H4 (cell line): ENCODE results near the gene ACSF2. TPM values are rescaled to one million over a fixed set of nuclear protein-coding genes. Genes with fewer than 3 reads are reported as not detected.
"Not testable (repeated sequence)": the region's sequence is repeated elsewhere in the genome, so short reads cannot be mapped to it uniquely, and the experiment has no call there.

Experiments used
- DNase-seq: peaks from one replicate; pipeline ENCODE4 v3.0.0-alpha.2; 2015; ENCODE audit warnings: low spot score
- total RNA-seq: library from RNA; depleted of rRNA; stranded (reverse); fragments of >200 nt; shearing (Covaris generic); gene quantifications from 2 replicates; pipeline ENCODE4 v1.2.3, GENCODE V29; 2014

The ACSF2 gene
- total RNA-seq, 1 experiment from 2014 or later: 26.5 TPM

DNA sequence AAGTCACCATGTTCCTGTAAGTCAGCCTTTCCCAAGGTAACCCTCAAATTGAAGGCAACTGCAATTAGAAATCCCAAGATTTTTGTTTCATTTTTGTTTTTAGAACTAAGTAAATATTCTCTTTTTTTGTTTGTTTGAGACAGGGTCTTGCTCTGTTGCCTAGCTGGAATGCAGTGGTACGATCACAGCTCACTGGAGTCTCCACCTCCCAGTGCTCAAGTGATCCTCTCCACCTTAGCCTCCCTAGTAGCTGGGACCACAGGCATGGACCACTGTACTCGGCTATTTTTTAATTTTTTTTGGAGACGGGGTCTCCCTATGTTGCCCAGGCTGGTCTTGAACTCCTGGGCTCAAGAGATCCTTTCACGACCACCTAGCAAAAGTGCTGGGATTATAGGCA, 18.1 kb upstream of the ACSF2 start:
- DNase-seq: no peak

DNA sequence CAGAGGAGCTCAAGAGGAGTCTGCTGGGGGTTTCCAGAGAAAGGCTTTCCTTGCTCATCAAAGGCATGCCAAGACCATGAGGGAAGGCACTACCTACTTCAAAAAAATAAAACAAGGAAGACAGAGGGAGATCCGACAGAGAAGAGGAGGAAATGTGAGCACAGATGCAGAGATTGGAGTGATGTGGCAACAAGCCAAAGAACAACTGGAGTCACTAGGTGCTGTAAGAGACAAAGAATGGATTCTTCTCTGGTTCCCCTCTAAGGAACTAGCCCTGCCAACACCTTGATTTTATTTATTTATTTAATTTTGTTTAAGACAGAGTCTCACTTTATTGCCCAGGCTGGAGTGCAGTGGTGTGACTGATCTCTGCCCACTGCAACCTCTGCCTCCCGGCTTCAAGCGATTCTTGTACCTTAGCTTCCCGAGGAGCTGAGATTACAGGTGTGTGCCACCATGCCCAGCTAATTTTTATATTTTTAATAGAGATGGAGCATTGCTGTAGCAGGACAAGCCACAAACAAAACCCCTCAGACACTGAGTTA, 13.8 kb upstream of the ACSF2 start:
- no peak for DNase-seq

DNA sequence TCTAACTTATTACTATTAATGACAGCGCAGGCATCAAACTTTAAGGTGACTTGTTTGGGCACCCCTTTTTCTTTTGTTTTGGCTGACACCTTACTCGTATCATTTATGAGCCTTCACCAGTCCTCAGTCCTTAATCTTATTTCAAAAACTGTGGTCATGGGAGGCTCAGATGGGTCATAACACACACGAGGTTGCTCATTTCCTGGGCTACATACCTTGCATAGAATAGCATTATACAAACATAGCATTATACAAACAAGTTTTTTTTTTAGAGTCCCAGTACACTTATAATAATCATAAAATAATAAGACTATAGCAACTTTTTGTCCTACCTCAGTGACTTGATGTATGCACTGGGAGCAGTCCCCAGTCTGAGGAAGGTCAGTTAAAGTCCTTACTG, 11.2 kb upstream of the ACSF2 start:
- no peak for DNase-seq

DNA sequence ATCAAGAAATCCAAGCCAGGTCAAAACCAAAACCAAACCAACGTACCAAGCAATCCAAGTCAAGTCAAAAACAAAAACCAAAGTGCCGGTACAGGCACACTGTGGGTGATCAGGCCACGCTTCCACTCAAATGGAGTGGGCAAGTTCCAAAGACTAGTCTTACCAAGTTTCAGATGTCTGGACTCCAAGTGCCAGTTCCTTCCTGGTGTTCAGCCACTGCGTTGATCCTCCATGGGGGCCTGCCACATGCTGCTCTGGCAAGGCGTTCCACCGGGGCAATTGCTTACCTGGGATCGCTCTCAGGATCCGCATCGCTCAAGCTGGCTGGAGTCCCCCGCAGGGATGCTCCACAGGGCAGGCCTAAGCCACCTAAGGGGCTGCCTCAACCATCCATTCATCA, 6.4 kb upstream of the ACSF2 start:
- not testable (repeated sequence) for DNase-seq

DNA sequence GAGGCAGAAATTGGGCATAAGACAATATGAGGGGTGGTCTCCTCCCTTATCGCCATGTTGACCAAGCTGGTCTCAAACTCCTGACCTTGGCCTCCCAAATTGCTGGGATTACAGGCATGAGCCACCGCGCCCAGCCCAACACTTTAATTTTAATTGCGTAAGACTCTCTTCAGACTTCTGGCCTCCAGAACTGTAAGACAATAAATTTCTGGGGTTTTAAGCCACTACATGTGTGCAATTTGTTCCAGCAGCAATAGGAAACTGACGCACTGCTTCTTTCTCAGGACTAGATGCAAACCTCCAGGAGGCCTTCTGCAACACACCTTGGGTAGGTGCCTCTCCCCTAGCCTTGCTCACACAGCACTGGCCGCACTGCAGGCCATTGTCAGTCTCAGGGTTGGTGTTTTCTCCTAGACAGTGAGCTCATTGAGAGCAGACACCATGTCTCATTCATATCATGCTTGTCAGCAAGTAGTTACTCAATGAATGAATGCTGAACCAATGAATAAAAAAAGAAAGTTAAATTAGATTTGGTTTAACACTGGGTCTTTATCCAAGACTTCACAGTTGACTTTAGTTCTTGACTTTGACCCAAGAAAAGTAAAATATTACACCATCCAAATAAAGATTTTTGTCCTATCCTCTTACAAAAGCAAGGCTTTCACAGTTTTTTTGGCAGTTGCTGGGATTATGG, 5.5 kb upstream of the ACSF2 start:
- DNase-seq: no peak

DNA sequence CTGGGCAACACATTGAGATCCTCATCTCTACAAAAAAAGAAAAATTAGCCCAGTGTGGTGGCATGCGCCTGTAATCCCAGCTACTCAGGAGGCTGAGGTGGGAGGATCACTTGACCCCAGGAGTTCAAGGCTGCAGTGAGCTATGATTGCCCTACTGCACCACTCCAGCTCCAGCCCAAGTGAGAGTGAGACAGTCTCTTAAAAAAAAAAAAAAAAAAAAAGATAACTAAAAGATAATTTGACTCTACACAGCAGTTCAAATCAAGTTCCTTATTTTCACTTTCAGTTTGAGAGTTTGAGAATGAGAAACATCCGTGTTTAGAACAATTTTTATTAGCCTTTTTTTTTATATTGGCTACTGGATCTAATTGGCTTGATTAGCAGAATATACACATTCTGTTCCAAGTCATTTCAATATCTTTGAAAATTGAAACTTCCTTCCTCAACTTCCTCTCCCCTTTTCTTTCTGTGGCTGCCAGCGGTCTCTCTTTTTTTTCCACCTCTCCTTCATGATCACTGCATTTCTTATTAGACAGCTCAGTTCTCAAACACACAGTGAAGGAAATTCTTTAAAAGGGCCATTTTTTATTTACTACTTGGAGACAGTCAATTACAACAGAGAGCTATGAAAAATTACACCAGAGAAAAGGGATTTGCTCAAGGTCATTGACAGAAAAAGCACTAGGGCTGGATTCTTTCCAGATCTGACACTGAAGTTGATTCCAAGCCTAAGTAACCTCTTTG, 4.5 kb upstream of the ACSF2 start:
- no peak for DNase-seq

DNA sequence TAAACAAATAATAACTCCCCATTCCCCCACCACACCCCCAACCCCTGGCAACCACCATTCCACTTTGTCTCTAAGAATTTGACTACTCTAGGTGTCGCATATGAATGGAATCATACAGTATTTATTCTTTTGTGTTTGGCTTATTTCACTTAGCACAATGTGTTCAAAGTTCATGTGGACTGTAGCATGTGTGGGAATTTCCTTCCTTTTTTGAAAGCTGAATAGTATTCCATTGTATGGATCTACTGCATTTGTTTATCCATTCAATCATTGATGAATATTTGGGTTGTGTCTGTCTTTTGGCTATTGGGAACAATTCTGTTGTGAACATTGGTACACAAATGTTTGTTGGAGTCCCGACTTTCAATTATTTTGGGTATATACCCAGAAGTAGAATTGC, 3.3 kb upstream of the ACSF2 start:
- DNase-seq: no peak

DNA sequence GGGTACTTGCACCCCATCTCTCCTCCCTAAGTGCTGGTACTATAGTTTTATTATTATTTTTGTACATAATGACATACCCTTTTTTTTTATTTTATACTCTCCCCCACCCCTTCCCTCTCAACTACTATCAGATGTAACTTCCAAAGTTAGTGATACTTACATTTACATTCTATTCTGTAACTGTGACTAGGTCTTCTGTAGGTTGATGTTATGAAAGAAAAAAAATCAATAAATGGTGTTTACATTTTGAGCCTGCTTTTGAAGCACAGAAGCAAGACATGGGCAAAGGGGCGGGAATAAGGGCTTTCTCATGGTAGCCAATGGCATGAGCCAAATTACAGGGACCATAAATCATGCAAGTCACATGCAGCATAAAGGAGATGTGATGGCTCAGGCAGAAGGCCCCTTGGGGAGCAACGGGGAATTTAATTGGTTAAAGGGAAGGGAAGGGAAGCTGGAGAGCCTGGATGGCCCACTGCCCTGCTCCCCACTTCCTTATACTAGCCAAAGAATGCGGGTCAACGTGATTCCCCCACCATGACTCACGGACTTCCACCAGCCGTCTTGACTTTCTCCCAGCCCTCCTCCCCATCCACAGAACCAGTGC, 2.4 kb upstream of the ACSF2 start:
- DNase-seq: peak; percentile 96

DNA sequence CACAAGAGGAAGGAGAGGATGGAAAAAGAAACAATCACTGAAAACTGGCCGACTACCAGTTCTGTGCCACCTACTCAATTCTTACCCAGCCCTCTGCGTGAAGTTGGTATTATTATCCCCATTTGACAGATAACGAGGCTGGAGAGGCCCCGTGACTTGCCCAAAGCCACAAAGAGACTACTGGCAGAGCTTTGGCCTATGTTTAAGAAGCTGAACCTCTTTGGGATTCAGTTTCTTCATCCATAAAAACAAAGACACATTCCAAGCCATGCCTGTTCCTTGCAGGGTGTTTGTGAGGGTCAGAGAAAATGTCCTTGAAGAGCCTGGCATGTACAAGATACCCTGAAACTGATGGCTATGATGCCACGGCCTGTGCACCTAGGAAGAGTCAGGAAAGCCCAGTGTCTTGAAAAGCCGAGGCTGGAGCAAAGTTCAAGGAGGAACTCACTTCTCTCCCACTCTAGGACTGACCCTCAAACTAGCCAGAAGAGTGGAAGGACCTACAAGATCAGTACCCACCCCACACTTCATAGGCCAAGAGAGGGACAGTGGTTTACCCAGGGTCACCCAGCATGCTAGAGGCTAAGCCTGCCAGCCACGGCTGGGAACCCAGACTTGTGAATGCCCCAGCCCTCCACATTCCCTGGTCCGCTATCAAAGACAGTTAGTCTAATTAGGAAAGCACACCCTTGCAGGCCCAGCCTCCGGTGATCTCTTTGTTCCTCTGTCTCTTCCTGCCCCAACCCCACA, 1.6 kb upstream of the ACSF2 start:
- no peak for DNase-seq

DNA sequence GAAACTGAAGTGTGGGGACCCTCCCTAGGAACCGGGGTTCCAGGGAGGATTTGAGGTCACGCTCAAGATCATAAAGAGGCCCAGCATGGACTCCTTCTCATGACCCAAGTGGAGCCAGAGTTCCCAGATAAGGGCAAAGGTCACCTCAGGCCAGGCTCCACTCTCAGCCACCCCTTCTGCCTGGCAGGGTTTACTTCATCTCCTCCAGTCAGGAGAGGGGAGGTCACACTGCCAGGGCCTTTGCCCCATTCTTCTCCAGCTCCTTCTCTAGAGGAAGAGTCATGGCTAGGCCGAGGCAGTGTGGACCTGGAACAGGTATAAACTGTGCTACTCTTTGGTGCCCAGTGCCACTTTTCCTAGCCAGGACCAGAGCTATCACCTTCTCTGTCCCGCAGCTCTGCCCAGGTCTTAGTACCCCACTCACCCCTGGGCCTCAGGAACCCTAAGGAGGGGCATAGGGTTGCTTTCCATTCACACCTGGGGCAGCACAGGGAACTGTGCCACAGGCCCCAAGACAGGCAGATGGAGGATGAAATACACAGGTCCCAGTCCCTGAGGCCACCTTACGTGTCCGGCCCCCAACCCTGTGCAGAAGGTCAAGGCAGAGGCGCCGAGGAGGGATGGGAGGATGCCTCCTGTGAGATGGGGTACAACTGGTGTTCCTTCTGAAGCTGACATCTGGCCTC, 879 bp upstream of the ACSF2 start:
- DNase-seq: no peak

DNA sequence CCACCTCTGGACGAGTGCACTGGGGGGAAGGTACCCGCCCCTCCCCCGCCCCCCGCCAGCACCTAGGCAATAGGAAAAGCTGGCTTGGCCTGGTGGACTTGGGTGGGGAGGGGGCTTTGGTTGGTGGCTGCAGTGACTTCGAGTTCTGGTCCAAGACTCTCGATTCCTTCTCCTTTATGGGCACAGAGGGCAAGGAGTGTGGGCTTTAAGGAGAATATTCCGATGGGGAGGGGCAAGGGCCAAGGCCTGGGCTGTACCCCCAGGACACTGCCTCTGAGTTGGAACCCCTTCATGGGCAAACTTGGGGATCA, 409 bp downstream of the ACSF2 start:
- no peak for DNase-seq

DNA sequence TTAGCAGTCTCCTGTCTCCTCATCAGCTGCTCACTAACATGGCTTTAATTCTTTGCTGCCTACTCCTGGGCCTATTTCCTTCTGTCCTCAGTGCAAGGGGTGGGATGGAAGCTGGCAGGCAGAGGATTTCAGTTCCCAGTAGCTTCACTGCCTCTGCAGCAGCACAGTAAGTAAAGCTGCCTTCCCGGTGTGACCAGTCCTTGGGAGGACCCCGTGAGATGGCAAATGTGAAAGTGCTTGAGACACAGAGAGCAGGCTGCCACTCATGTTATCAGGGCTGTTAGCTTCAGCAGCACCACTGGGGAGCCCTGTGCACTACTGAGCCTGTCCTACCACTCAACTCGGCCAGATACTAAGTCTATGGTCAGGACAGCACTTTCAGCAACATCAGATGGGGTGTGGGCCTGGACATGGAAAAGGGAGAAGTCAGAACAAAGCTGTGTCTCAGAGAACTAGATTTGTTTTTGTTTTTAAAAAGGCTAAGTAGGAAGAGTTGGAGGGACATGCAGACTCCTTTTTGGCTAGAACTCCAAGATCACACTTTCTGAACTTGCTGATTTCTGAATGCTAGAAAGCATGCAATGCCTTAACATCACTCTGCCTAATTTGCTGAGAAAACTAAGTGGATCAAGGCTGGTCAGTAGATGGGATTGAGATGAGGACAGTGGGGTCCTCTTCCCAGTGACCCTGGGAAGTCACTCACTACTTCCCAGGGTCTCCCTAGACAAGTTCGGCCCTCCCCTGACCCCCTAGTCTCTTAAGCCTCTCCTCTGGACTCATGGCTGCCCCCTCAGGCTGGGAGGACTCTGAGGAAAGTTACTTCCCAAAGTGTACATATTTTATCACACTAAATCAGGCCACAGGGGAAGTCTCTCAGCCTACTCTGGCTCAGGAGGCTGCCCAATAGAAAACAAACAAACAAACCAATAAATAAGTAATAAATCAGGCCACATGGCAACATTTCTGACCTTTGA, 1.1 kb downstream of the ACSF2 start:
- peak; percentile 55 for DNase-seq

DNA sequence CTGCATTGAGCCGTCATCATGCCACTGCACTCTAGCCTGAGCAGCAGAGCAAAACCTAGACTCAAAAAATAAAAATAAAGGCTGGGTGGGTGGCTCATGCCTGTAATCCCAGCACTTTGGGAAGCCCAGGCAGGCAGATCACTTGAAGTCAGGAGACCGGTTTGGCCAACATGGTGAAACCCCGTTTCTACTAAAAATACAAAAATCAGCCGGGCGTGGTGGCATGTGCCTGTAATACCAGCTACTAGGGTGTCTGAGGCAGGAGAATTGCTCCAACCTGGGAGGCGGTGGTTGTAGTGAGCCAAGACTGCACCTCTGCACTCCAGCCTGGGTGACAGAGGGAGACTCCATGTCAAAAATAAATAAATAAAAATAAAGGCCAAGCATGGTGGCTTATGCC, 2.1 kb downstream of the ACSF2 start:
- DNase-seq: not testable (repeated sequence)

DNA sequence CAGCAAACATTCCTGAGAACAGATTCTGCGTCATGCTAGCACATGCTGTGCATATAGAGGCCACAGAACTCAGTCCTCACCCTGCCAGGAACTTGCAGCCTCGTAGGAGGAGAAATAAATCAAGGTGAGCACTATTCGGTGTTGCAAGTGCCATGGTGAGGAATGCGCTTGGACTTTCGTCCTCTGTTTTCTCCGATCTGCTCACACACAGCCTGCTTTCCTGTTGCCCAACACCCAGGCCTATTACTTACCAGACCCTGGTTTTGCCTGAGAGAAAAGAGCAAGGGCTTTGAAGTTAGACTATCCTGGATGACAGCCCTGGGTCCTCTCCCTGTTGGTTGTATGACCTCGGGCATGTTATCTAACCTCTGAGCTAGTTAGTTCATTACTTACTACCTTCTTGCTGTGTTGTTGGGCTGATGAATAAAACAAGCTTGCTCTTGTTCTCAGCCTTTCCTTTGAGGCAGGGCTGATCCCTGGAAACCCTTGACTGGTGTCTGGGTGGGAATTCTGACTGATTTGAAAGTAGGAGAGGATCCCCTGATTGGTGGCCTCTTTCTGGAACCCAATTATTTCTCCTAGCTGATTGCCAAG, 2.9 kb downstream of the ACSF2 start:
- DNase-seq: no peak

DNA sequence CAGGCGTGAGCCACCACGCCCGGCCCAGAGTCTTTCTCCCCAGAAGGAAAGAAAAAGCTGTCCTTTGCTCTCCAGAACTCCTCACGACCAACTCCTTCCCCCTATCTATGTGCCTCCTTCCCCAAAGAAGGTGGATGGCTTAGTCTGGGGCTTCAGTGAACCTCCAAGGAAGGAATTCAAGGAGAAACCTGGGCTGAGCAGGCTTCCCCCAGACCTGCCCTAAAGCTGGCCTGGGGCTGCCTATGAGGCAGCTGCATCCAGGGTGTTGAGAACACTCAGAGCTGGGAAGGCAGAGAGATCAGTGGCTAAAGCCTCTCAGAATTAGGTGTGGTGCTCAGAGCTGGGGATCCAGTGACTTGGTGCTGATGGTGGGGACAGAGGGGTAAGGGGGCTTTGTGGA, 3.8 kb downstream of the ACSF2 start:
- DNase-seq: no peak

DNA sequence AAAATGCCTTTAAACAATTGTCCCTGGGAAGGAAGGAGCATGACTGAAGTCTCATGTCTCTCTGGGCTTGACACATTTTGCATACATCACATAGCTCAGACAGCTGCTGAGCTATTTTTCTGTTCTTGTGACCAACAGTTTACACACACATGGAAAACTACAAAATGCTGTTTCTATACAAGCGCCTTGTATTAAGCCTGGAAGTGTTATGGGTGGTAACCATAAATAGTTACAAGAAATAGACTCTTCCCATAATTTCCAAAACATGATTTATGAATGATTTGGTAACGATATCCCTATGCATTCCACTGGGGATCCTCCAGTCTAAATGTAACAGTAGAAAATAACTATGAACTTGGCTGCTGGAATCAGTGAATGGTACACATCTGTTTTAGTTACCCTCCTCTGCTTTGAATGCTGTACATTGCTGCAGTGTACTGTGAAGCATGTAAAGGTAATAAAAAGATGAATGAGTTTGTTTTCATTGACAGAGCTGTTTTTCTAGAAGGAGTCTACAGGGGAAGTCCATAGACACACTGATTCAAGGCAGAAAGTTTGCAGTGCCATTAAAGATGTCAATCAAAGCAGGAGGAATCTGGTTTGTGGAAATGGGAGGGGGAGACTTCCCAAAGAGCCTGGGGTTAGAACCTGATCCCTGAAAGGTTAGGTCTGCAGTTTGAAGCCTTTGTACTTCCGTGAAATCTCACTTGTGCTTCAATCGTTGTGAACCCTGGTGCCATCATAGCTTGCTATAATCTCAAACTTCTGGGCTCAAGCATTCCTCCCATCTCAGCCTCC, 5.0 kb downstream of the ACSF2 start:
- no peak for DNase-seq

DNA sequence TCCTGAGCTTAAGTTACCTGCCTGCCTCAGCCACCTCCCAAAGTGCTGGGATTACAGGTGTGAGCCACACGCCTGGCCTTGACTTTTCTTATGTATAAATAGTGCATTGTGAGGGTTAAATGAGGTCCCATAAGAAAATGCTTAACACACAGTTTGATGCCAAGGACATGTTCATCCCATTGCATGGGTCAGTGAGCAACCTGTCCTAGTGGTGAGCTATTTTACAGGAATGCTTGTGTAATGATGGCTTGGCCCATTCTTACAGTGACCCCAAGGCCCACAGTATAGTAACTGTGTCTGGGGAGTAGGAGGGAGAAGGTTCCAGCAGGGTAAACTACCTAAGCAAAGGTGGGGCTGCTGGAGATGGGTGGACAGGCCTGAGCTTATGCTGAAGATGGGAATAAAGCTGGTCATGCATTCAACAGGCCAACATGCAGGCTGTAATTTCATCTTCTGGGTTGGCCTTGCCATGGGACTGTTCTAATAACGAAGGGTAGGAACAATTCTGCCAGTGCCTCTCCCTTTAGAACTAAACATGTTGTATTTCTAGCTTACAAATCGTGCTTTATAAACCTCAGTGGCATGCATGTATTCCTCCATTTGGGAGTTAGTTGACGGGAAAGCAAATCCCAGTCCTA, 6.2 kb downstream of the ACSF2 start:
- no peak for DNase-seq

DNA sequence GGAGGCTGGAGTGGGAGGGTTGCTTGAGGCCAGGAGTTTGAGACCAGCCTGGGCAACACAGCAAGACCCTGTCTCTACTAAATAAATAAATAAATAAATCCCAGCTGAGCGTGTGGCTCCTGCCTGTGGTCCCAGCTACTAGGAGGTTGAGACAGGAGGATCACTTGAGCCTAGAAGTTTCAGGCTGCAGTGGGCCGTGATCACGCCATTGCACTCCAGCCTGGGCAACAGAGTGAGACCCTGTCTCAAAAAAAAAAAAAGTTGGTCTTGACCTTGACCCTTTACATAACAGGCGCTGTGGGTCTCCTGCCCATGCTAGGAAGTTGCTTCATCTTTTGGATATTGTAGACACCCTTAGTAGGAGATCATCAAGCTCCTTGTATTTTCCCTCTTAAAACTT, 11.4 kb downstream of the ACSF2 start:
- no peak for DNase-seq

DNA sequence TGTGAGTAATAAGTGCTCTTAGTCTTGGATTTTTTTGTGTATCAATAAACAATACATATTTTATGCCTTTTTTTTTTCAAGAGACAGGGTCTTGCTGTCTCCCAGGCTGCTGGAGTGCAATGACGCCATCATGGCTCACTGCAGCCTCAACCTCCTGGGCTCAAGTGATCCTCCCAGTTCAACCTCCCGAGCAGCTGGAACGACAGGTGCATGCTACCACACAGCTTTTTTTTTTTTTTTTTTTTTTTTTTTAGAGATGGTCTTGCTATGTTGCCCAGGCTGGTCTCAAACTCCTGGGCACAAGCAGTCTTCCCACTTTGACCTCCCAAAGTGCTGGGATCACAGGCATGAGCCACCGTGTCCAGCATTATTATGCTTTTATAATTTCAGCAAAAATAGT, 13.0 kb downstream of the ACSF2 start:
- no peak for DNase-seq
